Epithelial cell of proximal tubule (primary cell): ENCODE data around the gene STRA6. TPM values are rescaled to one million over a fixed set of nuclear protein-coding genes. Genes with fewer than 3 reads are reported as not detected.

Experiments used
- DNase-seq: peaks from one replicate; pipeline ENCODE4 v3.0.0-alpha.2; 2011; ENCODE audit warnings: low read depth
- H3K4me3 ChIP-seq: 2 replicates; pipeline ENCODE4 v1.5.1; 2011; ENCODE audit warnings: low read depth, mild to moderate bottlenecking, low read length
- CTCF ChIP-seq: conservative IDR thresholded peaks from 2 replicates; pipeline ENCODE4 v1.5.1; 2012; ENCODE audit warnings: low read depth, mild to moderate bottlenecking, low read length
- total RNA-seq: library from RNA; depleted of rRNA; stranded (reverse); fragments of >200 nt; gene quantifications from 2 replicates; pipeline ENCODE4 v1.2.3, GENCODE V29; 2015

STRA6 gene
- 1.9 and 3.9 TPM in 2 replicates for total RNA-seq

DNA sequence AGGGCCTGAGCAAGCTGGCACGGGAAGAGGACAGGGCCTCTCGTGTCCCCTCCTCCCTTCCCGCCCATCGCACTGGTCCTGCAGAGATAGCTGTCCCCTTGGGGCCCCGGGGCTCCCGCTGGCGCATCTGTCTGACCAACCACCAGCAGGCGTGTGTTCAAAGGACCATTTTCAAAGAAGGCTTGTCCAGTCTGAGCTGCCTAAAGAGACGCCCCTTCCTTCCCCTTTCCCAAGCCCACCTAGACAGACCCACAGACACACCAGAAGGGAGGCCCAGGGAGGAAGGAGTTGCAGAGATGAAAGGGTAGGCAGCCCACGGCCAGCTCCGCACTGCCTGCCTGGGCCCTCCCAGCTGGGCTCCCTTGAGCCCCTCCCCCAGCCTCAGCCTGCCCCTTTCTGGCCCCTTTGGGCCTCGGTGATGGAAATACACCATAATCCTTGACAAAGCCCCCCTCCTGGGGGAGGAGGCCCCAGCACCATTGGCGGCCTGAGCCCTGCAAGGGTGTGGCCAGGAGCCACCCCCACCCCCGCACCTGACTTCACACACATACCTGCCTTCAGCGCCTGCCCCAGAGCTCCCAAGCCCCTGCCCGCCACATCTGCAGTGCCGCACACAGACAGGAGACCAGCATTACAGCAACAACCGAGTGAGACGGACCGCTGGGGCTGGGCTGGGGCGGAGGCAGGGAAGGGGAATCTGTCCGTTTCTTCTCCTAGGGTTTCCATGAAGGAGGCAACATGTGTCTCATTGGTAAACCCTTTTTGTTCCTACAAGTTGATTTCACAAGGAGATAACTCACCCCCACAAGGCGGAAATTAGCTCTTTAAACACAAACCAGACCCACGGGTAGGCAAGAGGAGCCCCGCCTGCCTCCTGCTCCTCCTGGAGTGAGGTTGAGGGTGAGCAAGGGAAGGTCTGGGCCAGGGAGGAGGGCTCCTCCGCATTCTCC, at the start of gene STRA6:
TSS of gene STRA6 (minus strand) at position 336 of the 950 bp plus-strand sequence. CDS start 520 bp downstream, outside the sequence.
- no peak for DNase-seq
- no peak for TF ChIP-seq CTCF
- H3K4me3 ChIP-seq: no peak within 1 kb of the TSS

GRCh38 chr15:74252291-74252690, 49.7 kb upstream of the STRA6 start:
- no peak for DNase-seq
- TF ChIP-seq CTCF: no peak
- no peak overlapping the region for H3K4me3 ChIP-seq

DNA sequence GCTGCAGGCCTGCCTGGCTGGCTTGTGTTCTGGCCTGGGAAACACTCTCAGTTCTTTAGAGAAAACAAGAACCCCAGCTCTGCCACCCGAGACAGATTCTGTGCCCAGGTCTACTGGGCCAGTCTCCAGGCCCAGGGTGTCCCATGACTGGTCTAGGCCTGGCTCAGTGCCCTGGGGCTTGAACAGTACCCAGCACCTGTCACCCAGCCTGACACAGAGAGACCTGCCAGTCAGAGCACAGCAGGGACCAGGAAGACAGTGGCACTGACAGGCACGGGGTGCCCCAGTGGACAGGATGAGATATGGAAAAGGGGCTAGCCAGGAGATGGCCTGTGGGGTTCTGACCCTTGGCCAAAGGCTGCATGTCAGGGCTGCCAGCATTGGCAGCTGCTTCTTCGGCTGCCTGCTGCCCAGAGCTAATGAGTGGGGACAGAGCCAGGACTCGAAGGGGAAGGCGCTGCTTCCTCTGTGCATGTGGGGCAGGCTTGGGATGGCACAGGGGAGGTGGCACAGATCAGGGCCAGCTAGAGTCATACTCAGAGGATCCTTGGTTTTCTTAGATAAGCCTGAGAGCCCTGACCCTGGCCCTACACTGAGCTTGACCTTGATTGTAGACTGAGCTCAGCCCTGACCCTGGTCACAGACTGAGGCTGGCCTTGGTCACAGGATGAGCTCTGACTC, 48.7 kb upstream of the STRA6 start:
- TF ChIP-seq CTCF: no peak
- H3K4me3 ChIP-seq: no peak overlapping the region
- DNase-seq: no peak

- no peak overlapping the region for H3K4me3 ChIP-seq
- no peak for TF ChIP-seq CTCF
- no peak for DNase-seq
Measured at GRCh38 chr15:74250266-74250665, 47.7 kb upstream of the STRA6 start.

DNA sequence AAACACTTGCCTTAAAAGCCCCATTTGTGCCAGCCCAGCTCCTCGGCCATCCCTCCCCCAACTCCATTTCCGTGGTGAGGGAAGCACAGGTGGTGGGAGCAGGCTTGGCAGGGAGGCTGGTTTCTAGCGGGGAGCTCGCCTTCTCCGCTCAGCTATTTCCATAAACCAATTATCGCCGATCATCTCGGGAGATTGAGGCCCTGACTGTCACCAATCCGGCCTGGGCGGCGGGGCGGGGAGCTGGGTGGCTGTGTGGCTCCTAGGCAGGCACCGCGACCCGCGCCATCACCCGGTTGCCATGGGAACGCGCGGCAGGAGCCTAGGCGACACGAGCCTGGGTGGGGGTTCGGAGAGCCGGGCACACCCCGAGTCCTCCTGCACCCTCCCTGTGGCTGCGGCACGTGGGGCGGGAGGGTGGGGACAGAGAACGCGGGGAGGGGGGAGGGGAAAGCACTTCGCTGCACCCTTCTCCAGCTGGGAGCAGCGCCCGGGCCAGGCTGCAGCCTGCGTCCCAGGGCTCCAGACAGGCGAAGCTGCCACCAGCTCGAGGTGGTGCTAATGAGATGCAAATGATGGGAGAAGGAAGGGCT, 42.9 kb upstream of the STRA6 start:
- H3K4me3 ChIP-seq: no peak overlapping the region
- no peak for TF ChIP-seq CTCF
- no peak for DNase-seq

DNA sequence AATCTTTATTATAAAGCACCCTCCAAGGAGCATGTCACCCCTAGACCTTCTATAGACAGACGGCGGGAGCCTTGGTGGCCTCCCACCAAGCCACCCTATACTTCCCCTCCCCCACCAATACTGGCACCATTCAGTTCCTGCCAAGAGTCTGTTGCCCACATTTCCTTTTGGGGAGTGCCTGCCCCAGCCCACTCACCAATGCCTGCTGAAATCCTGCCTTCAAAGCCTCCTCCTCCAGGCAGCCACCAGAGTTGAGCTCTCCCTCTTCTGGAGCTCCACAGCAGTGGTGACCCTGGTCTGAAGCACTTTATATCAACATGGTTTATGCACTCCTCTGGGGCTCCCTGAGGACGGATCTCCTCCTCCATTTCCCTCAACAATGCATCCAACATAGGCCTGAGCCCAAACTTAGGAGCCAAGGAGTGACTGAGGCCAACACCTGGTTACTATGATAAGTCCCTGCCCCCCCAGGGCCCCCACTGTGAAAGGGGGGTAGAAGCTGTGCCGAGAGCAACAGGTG, 42.3 kb upstream of the STRA6 start:
- no peak overlapping the region for H3K4me3 ChIP-seq
- DNase-seq: no peak
- TF ChIP-seq CTCF: no peak
